Osteoblast (primary cell): ENCODE measurements around the gene CCDC89. TPM values are rescaled to one million over a fixed set of nuclear protein-coding genes. Genes with fewer than 3 reads are reported as not detected.
"Not testable (repeated sequence)": the region's sequence is repeated elsewhere in the genome, so short reads cannot be mapped to it uniquely, and the experiment has no call there.

Experiments
- DNase-seq: peaks from one replicate; pipeline ENCODE4 v3.0.0; 2011; ENCODE audit warnings: low spot score, mixed read lengths; ENCODE audit not compliant: insufficient read length; ENCODE audit errors: missing footprints
- H2AFZ ChIP-seq: 2 replicates; pipeline ENCODE4 v1.6.0; 2011; ENCODE audit warnings: mild to moderate bottlenecking, low read length
- H3K27ac ChIP-seq: 2 replicates; pipeline ENCODE4 v1.5.1; 2011; ENCODE audit warnings: mild to moderate bottlenecking, low read depth, low read length, moderate library complexity
- H3K27me3 ChIP-seq: 2 replicates; pipeline ENCODE4 v1.6.0; 2012; ENCODE audit warnings: mild to moderate bottlenecking, control low read depth, inconsistent platforms, low read length, moderate library complexity; ENCODE audit not compliant: insufficient read depth
- H3K36me3 ChIP-seq: 2 replicates; pipeline ENCODE4 v1.5.1; 2011; ENCODE audit warnings: mild to moderate bottlenecking, low read length, control low read depth, moderate library complexity; ENCODE audit not compliant: insufficient read depth
- H3K4me1 ChIP-seq: 2 replicates; pipeline ENCODE4 v1.5.1; 2011; ENCODE audit warnings: mild to moderate bottlenecking, low read length, control low read depth, moderate library complexity; ENCODE audit not compliant: insufficient read depth
- H3K4me2 ChIP-seq: 2 replicates; pipeline ENCODE4 v1.6.0; 2011; ENCODE audit warnings: mild to moderate bottlenecking, low read length; ENCODE audit not compliant: insufficient read depth
- H3K4me3 ChIP-seq: fragments of 200-600 bp; sonication (generic); 3 replicates; pipeline ENCODE4 v1.5.1; 2012; ENCODE audit warnings: mild to moderate bottlenecking, low read length, inconsistent platforms; ENCODE audit not compliant: insufficient read depth
- H3K79me2 ChIP-seq: 2 replicates; pipeline ENCODE4 v1.6.0; 2012; ENCODE audit warnings: mild to moderate bottlenecking, low read length, control low read depth, inconsistent platforms; ENCODE audit not compliant: insufficient read depth
- H3K9me3 ChIP-seq: 2 replicates; pipeline ENCODE4 v1.5.1; 2011; ENCODE audit warnings: low read depth, low read length, control low read depth
- H4K20me1 ChIP-seq: 2 replicates; pipeline ENCODE4 v1.6.0; 2012; ENCODE audit warnings: mild to moderate bottlenecking, low read length, control low read depth; ENCODE audit not compliant: insufficient read depth
- CTCF ChIP-seq: IDR thresholded peaks from 2 replicates; pipeline ENCODE4 v1.5.1; 2011; ENCODE audit warnings: mild to moderate bottlenecking, low read depth, low read length, moderate library complexity; ENCODE audit errors: extremely low read depth
- total RNA-seq: library from RNA; depleted of rRNA; stranded (reverse); fragments of >200 nt; gene quantifications from 2 replicates; pipeline ENCODE4 v1.2.3, GENCODE V29; 2012

CCDC89 gene
- total RNA-seq, 1 donor, result 2.9 TPM

- H3K36me3 ChIP-seq, result peaks cover 51% of the 10 kb centered on the region
Observed at GRCh38 chr11:85658180-85658579, 27.8 kb downstream of the CCDC89 start.

GRCh38 chr11:85656777-85657176, 29.2 kb downstream of the CCDC89 start:
- no peaks in the 10 kb centered on the region for H3K27me3 ChIP-seq
- H3K36me3 ChIP-seq, result peaks cover 51% of the 10 kb centered on the region
- H3K27ac ChIP-seq, result no peak overlapping the region
- no peak for TF ChIP-seq CTCF
- H2AFZ ChIP-seq, result no peak overlapping the region
- H3K4me2 ChIP-seq, result no peak overlapping the region
- no peaks in the 10 kb centered on the region for H3K9me3 ChIP-seq
- DNase-seq, result no peak
- H3K4me1 ChIP-seq, result peaks cover 20% of the 10 kb centered on the region
- peaks cover 53% of the 10 kb centered on the region for H3K79me2 ChIP-seq
- peaks cover 23% of the 10 kb centered on the region for H4K20me1 ChIP-seq
- H3K4me3 ChIP-seq, result no peak overlapping the region

More at GRCh38 chr11:85658180-85658579, 27.8 kb downstream of the CCDC89 start:
- no peak for TF ChIP-seq CTCF
- H4K20me1 ChIP-seq, result peaks cover 36% of the 10 kb centered on the region
- no peak overlapping the region for H2AFZ ChIP-seq
- H3K79me2 ChIP-seq, result peaks cover 67% of the 10 kb centered on the region
- no peaks in the 10 kb centered on the region for H3K27me3 ChIP-seq
- H3K27ac ChIP-seq, result peak overlapping the region; percentile 10
- no peak overlapping the region for H3K4me3 ChIP-seq
- H3K4me2 ChIP-seq, result no peak overlapping the region
- no peak for DNase-seq
- H3K9me3 ChIP-seq, result no peaks in the 10 kb centered on the region
- H3K4me1 ChIP-seq, result peaks cover 20% of the 10 kb centered on the region

- H3K4me1 ChIP-seq, H3K4me3 ChIP-seq, H3K27me3 ChIP-seq, H3K4me2 ChIP-seq, DNase-seq, H3K27ac ChIP-seq, H4K20me1 ChIP-seq, H2AFZ ChIP-seq, H3K9me3 ChIP-seq: not testable (repeated sequence)
- Histone ChIP-seq H3K36me3 (peaks cover 47% of the 10 kb centered on the region), H3K79me2 (peaks cover 41% of the 10 kb centered on the region)
Observed at GRCh38 chr11:85654343-85654742, 31.7 kb downstream of the CCDC89 start.

- no peak overlapping the region for H3K27ac ChIP-seq
- DNase-seq, result no peak
- peaks cover 34% of the 10 kb centered on the region for H3K36me3 ChIP-seq
- no peak overlapping the region for H2AFZ ChIP-seq
- H3K4me2 ChIP-seq, result no peak overlapping the region
- H3K4me1 ChIP-seq, result peaks cover 7% of the 10 kb centered on the region
- H4K20me1 ChIP-seq, result no peaks in the 10 kb centered on the region
- H3K79me2 ChIP-seq, result peaks cover 41% of the 10 kb centered on the region
- no peak overlapping the region for H3K4me3 ChIP-seq
- no peaks in the 10 kb centered on the region for H3K27me3 ChIP-seq
- TF ChIP-seq CTCF, result no peak
- no peaks in the 10 kb centered on the region for H3K9me3 ChIP-seq
Observed at GRCh38 chr11:85652786-85653447, 33.1 kb downstream of the CCDC89 start.
